ENCODE data around the gene PIMREG.

GRCh38 chr17:6435968-6436367, 8.3 kb upstream of the PIMREG start:
- TF ChIP-seq FOXK2 (IDR thresholded peaks at IDR 0.05) = no peak
- TF ChIP-seq FOXA1 (IDR thresholded peaks at IDR 0.05) = no peak
- no peak for TF ChIP-seq TARDBP (IDR thresholded peaks at IDR 0.05)
- TF ChIP-seq PKNOX1 (IDR thresholded peaks at IDR 0.05) = no peak
- no peak for TF ChIP-seq SP1 (IDR thresholded peaks at IDR 0.05)
- TF ChIP-seq BHLHE40 (IDR thresholded peaks at IDR 0.05; ENCODE audit: borderline replicate concordance) = no peak
